ENCODE measurements around the gene TERF2IP.
A peak's percentile ranks its signal among the peaks of the same experiment; 100 is the strongest.

TERF2IP gene

DNA sequence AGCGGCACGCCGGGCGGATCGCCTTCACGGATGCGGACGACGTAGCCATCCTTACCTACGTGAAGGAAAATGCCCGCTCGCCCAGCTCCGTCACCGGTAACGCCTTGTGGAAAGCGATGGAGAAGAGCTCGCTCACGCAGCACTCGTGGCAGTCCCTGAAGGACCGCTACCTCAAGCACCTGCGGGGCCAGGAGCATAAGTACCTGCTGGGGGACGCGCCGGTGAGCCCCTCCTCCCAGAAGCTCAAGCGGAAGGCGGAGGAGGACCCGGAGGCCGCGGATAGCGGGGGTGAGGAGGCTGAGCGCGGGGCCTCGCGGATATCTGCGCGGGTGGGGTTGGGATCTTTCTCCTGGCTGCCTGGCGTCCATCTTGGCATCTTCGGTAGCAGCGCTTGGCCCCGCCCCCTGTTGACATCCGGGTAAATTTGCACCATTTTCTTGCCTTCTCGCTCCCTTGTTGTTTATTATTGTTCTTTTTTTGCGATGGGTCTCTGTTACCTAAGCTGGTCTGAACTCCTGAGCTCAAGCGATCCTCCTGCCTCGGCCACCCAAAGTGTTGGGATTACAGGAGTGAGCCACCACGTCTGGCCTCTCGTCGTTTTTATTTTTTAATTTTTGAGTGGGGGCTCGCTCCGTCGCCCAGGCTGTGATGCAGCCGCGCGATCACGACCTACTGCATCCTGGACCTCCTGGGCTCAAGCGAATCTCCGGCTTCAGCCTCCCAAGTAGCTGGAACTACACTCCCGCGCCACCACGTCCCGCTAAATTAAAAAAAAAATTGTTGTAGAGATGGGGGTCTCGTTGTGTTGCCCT, 898 bp downstream of the TERF2IP start:
- Mint-ChIP-seq H3K9me3 (no peaks in the 10 kb centered on the region), H3K27me3 (ENCODE audit: low read depth, poor library complexity) (no peaks in the 10 kb centered on the region), H3K36me3 (ENCODE audit: low read depth) (peaks cover 37% of the 10 kb centered on the region), H3K27ac (peak overlapping the region; percentile 99), H3K4me1 (peaks cover 56% of the 10 kb centered on the region), H3K4me3 (peak overlapping the region; percentile 93)
- DNase-seq = peak; percentile 88
- TF ChIP-seq, protein P1, sequence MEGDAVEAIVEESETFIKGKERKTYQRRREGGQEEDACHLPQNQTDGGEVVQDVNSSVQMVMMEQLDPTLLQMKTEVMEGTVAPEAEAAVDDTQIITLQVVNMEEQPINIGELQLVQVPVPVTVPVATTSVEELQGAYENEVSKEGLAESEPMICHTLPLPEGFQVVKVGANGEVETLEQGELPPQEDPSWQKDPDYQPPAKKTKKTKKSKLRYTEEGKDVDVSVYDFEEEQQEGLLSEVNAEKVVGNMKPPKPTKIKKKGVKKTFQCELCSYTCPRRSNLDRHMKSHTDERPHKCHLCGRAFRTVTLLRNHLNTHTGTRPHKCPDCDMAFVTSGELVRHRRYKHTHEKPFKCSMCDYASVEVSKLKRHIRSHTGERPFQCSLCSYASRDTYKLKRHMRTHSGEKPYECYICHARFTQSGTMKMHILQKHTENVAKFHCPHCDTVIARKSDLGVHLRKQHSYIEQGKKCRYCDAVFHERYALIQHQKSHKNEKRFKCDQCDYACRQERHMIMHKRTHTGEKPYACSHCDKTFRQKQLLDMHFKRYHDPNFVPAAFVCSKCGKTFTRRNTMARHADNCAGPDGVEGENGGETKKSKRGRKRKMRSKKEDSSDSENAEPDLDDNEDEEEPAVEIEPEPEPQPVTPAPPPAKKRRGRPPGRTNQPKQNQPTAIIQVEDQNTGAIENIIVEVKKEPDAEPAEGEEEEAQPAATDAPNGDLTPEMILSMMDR (IDR thresholded peaks at IDR 0.05) = no peak

DNA sequence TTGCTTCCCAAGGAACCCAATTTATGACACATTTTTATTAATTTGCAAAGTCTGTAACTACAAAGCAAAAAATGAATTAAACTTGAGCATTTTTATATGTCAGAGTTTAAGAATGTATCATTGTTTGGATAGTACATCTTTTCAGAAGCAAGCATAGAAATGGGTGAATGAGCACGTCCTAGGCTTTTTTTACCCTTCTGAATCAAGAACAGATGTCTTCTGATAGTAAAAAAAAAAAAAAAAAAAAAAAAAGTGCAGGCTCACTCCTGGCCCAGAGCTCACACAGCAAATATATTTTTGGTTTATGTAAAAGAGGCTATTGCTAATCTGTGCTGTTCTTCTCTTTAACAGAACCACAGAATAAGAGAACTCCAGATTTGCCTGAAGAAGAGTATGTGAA, 6.3 kb downstream of the TERF2IP start:
- H3K9me3 Mint-ChIP-seq = no peaks in the 10 kb centered on the region
- H3K4me3 Mint-ChIP-seq = no peak overlapping the region
- peaks cover 32% of the 10 kb centered on the region for H3K4me1 Mint-ChIP-seq
- peaks cover 65% of the 10 kb centered on the region for H3K36me3 Mint-ChIP-seq (ENCODE audit: low read depth)
- no peaks in the 10 kb centered on the region for H3K27me3 Mint-ChIP-seq (ENCODE audit: low read depth, poor library complexity)
- no peak for DNase-seq
- peak overlapping the region; percentile 39 for H3K27ac Mint-ChIP-seq
- TF ChIP-seq, protein P1 (IDR thresholded peaks at IDR 0.05) = no peak

DNA sequence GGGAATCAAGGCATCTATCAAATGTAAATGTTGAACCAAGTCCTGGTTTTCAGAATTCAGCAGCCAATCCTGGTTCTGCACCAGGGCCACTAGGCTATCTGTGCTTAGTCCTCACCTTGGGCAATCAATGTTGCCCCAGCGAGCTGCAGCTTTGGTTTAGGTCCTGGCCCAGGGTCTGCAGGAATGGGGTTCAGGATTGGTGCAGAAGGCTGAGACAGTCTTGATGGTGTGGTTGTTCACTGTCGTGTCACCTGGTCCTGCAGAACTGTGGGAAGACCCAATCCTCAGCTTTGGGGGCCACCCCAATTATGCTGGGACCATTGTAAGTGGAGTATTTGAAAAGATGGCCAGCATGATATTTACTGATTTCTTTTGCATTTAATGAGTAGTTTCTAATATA, 10.6 kb downstream of the TERF2IP start:
- Mint-ChIP-seq H3K27ac (no peak overlapping the region), H3K4me1 (no peaks in the 10 kb centered on the region), H3K4me3 (no peak overlapping the region), H3K9me3 (no peaks in the 10 kb centered on the region), H3K27me3 (ENCODE audit: low read depth, poor library complexity) (no peaks in the 10 kb centered on the region), H3K36me3 (ENCODE audit: low read depth) (peaks cover 49% of the 10 kb centered on the region)
- TF ChIP-seq, protein P1 (IDR thresholded peaks at IDR 0.05) = no peak
- no peak for DNase-seq

DNA sequence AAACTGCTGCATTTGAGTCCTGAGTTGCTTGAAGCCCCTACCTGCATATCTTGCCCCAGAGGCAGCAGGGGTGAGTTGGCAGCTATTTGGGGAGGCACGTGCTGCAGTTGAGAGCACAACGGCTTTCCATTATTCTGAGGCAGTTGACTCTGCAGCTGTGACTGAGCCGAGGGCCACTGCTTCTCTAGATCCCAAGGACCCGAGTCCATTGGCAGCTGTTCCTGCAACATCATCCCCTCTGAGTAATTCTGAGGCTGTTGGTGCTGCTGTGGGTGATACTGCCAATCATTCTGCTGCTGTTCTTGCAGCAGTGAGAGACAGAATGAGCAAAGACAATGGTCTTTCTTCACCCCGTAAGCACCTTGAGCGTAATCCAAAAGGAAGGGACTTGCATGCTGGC, 12.7 kb downstream of the TERF2IP start:
- Mint-ChIP-seq H3K4me1 (no peaks in the 10 kb centered on the region), H3K27ac (no peak overlapping the region), H3K9me3 (peaks cover 12% of the 10 kb centered on the region), H3K36me3 (ENCODE audit: low read depth) (peaks cover 43% of the 10 kb centered on the region), H3K27me3 (ENCODE audit: low read depth, poor library complexity) (no peaks in the 10 kb centered on the region), H3K4me3 (no peak overlapping the region)
- no peak for DNase-seq
- TF ChIP-seq, protein P1 (IDR thresholded peaks at IDR 0.05) = no peak

DNA sequence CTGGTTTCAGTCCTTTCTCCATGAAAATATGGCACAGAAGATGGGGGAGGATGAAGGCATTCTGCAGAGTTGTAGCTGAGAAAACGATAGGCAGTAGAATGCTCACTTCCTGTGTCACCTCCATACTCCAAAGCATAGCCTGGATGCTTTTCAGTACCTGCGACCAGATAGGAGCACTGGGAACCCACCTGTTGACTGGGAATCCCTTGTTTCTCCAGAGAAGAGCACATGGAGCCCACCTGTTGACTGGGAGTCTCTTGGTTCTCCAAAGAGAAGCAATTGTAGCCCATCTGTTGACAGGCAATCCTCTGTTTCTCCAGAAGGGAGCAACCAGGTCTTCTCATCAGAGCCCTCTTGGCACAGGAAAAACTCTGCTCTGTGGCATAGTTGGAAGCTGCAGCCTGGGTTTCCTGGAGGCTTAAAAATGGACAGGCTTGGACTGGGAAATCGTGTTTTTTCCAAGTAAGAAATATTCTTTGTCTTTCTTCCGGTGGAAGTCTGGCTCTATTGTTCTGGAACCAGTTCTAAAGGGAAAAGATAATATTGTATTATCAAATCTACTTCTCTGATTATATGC, 13.2 kb downstream of the TERF2IP start:
- Mint-ChIP-seq H3K27me3 (ENCODE audit: low read depth, poor library complexity) (no peaks in the 10 kb centered on the region), H3K4me3 (no peak overlapping the region), H3K9me3 (peaks cover 12% of the 10 kb centered on the region), H3K4me1 (no peaks in the 10 kb centered on the region), H3K27ac (no peak overlapping the region), H3K36me3 (ENCODE audit: low read depth) (peaks cover 39% of the 10 kb centered on the region)
- TF ChIP-seq, protein P1 (IDR thresholded peaks at IDR 0.05) = no peak
- no peak for DNase-seq
